NCI-H446 (cell line): ENCODE results near the gene ABTB2.
A peak's percentile ranks its signal among the peaks of the same experiment; 100 is the strongest.
"Not testable (repeated sequence)": the region's sequence is repeated elsewhere in the genome, so short reads cannot be mapped to it uniquely, and the experiment has no call there.

ENCODE experiments used
- DNase-seq, 2 experiments: peaks; one replicate each; lab custom pipeline; 2025; lab: John Stamatoyannopoulos, UW

ABTB2 gene

GRCh38 chr11:34185926-34186841 lies 171.6 kb downstream of the ABTB2 start:
- peak in 1 of 2 experiments; percentile 82 for DNase-seq

DNA sequence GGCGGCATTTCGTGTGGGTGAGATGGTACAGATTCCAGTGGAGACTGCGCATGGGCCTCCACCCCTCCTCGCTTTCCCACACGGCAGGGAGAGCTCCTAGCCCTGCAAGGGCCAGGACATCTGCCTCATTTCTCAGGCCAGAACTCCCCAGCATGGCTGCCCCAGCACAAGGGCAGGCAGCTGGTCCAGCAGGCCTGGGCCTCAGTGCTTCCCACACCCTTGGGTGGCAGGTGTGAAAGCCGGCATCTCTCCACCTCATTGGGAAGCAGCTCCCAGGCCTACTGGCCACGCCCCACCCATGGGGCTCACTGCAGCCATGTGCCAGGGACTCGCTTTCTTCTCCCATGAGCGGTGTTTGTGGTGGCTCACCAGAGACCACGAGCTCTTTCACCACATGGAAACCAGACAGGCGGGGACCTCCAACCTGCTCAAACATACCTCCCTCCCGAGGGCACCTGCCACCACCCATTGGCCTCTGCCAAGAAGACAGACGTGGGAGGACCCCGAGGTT lies 173.2 kb downstream of the ABTB2 start:
- DNase-seq, result peak in 1 of 2 experiments; percentile 42

DNA sequence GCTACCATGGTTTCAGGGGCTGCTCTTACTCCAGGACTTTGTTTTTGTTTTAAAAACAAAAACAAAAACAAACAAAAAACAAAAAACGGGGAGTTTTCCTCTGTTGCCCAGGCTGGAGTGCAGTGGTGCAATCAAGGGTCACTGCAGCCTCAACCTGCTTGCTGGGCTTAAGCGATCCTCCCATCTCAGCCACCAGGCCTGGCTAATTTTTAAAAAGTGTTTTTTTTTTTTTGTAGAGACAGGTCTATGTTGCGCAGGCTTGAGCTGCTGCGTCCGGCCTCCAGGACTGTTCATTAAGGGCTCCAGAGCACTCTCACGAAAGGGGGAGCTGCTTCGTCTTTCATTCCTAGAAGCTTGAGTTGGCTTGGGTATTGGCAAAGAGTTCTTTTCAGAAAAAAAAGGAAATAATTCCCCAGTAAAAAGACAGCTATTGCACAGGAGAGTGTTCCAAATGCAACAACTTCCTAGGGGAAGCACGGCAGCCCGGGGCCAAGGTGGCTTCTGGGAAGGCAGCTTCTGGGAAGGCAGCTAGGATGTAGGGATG lies 173.9 kb downstream of the ABTB2 start:
- DNase-seq, result no peak

- no peak for DNase-seq
These were observed 174.7 kb downstream of the ABTB2 start for GRCh38 chr11:34182921-34183685.

- DNase-seq, result no peak
These were observed 175.4 kb downstream of the ABTB2 start for GRCh38 chr11:34182425-34182824.

DNA sequence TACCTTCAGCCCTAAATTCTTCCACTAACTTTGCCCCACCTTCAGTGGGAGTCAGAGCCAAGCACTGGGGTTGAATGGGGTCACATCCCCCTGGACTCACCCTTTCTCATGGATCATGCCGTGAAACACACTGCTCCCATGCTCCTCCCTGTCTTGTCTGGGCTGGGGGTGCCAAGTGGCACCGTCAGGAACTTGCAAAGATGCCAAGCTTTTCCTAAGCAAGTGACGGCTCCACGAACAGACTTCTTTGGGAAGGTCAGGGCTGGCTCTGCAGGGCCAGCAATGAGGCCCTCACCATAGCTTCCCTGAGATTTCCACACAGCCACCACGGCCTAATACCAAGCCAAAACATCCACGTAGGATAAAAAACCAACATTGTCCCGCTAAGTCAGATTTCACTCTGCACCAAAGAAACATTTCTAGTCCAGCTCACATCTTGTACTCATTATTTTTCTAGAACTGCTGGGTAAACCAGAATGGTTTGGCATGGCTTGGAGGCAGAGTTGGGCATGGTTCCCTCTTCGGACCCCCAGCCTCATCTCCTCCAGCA lies 175.9 kb downstream of the ABTB2 start:
- peak in 1 of 2 experiments; percentile 46 for DNase-seq

DNA sequence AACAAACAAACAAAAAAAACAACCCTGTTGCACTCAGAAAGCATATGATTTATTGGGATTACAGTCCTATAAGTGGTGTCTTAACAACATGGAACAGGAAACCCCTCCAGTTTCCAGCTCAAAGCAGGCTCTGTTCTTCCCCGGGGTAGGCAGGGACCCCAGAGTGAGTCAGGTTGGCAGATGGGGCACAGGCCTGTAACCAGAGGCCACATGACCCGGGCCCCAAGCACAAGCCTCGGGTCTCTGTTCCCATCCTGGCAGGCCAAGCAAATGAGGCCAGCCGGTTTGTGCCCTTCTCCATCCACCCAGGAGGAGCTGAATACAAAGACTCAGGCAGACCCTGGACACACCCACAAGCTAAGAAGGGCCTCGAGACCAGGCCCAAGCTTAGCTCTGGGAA lies 176.6 kb downstream of the ABTB2 start:
- no peak for DNase-seq

GRCh38 chr11:34180814-34181165 lies 177.0 kb downstream of the ABTB2 start:
- DNase-seq, result not testable (repeated sequence)

DNA sequence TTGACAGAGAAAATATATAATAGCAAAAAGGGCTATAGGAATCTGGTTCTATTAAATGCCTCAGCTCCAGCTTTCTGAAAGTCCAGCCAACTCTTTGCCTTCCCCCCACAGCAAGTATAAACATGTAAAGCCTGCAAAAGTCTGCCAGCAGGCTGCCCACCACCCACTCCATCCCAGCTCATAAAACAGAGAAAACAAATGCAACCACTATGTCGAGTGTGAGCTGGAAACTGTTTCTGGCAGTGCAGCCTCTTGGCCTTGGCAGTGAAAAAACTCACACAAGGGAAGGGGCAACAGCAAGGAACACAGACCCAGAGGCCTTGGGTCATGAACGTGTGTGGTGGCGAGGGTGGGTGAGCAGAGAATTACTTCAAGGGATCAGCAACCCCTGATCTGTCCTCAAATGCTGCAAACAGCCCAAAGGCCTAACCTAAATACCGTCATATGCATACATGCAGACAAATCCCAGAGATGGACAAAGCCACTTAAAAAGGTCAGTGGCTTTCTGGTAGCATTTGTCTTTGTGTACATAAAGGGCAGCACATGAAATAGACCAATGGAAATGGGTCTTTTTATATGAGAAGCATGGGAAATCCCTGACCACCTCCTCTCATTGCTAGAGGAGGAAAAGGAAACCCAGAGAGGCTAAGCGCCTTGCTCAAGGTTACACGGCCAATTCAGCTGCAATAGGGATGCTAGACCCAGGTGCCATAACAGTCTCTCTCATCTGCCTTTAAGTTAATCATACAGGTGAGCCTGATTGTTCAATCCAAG lies 177.6 kb downstream of the ABTB2 start:
- DNase-seq, result peak; percentile 64 to 69

DNA sequence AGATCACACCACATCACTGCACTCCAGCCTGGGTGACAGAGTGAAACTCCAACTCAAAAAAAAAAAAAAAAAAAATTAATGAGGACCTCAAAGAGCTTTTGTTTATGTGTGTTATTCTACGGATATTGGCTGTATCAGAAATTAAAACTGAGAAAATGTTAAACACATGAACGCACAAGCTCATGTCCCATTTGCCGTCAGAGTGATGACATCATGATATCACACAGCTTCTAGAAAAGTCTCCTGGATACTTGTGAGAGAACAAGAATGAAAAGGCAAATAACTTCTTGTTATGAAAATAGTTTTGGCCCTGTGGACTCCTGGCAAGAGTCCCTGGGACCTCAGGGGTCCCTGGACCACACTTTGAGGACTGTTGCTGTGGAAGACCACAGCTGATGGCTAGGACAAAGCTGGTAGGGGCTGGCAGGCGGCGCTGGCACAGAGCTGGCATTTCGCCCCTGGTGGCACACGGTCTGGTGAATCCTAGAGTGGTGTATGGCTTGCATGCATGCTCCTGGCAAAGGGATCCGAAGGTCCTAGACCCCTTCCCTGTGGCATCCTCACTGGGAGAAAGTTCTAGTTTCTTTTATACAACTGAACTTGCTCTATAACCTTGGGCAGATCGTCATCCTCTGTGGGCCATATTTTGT lies 178.7 kb downstream of the ABTB2 start:
- peak in 1 of 2 experiments; percentile 47 for DNase-seq

- no peak for DNase-seq
These were observed 179.5 kb downstream of the ABTB2 start for GRCh38 chr11:34178209-34178821.

GRCh38 chr11:34176751-34177209 lies 181.0 kb downstream of the ABTB2 start:
- DNase-seq, result peak; percentile 29 to 34

GRCh38 chr11:34175284-34176019 lies 182.4 kb downstream of the ABTB2 start:
- DNase-seq, result no peak

- peak; percentile 55 to 82 for DNase-seq
These were observed 183.3 kb downstream of the ABTB2 start for GRCh38 chr11:34174412-34175041.

DNA sequence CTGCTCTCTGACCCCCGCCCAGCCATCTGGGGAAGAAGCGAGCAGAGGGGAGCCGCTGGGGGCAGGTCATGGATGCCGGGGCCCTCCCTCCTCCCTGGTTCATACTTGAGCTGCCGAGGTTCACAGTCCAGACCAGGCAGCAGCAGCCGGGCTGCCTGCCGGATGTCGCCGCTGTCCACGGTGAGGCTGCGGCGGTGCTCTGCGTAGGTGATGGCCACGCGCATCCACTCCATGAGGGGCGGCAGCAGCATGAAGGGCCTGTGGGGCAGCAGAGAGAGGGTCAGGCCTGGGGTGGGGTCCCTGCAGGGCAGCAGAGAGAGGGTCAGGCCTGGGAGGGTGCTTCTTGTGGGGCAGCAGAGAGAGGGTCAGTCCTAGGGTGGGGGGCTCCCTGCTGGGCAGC lies 184.8 kb downstream of the ABTB2 start:
- no peak for DNase-seq

DNA sequence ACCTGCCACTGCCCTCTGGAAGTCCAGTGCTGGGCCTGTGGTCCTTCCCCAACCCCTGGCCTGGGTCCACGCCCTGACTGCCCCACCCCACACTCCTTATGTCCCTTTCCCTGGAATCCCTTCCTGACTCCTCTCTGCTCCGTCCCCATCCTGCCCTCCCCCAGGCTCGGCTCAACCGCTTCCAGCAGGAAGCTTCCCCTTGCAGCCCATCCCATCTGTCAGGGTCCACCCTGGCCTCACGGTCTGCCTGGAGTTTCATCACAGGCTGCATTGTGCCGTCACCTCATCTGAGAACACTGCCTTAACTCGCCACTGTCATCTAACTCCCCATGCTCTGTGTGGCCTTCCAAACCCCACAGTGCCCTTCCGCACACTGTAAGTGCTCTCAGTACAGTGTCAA lies 188.1 kb downstream of the ABTB2 start:
- DNase-seq, result no peak

DNA sequence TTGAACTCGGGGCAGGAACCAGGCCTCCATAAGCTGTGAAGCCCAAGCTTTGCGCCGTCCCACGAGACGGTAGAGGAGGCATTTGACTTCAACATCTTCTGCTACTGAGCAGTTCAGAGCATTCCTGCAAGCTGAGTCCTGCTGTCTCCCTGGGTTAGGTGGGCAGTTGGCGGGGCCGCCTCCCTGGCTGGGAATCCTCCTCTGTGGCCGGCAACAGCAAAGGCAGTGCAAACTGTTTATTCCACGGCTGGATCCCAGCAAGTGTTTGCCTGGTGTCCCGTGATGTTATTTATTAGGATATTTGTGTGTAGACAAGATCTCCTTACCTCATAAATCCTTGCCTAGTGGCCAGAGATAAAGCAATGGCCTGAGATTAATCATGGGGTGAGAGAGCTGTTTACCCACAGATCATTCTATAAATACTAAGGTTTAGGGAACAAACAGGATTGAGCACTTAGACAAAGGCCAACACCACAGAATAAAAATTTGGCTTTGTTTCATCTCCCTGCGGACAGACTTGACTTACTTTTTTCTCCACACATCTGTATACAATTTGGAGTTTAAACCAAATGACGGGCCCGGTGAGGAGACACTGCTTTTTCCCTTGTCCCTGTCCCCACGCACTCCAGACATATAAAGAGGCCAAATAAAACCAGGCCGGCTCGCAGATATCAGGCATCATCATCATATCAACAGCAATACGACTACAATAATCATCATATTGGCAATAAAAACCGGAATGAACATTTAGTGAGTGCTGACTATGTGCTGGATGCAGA lies 189.0 kb downstream of the ABTB2 start:
- DNase-seq, result no peak

GRCh38 chr11:34167961-34168360 lies 189.8 kb downstream of the ABTB2 start:
- DNase-seq, result no peak
